Measurements from ENCODE around the gene LRP1B.

The LRP1B gene

DNA sequence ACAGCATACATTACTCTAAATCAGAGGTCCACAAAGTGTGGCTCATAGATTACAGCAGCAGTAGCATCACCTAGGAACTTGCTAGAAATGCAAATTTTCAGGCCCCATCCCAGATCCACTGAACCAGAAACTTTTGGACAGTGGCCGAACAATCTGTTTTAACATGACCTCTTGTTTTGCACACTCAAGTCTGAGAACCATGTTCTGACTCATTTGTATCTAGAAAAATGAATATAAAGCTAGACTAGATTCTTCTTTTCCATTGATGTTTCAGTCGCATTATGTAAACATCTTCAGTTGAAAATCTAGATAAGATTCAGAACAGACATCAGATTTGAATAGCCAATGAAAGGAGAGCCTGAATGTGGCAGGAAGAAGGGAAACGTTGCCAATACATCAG, 608.8 kb downstream of the LRP1B start:
- Histone ChIP-seq H3K56ac (ENCODE audit: low read length) (no peak overlapping the region), H2BK5ac (ENCODE audit: low read length) (no peak overlapping the region), H2AK5ac (ENCODE audit: low read length) (no peak overlapping the region), H3K36me3 (ENCODE audit: control insufficient read depth, insufficient read depth, low read length) (no peaks in the 10 kb centered on the region), H3K4me3 (ENCODE audit: low read length) (no peak overlapping the region), H3K23ac (ENCODE audit: low read length) (no peak overlapping the region), H4K5ac (ENCODE audit: low read length) (no peak overlapping the region), H3K79me1 (ENCODE audit: low read length) (no peaks in the 10 kb centered on the region), H3K9ac (ENCODE audit: low read length) (no peak overlapping the region), H2BK120ac (ENCODE audit: low read depth, low read length) (no peak overlapping the region), H4K8ac (ENCODE audit: low read depth, low read length) (no peak overlapping the region), H3K4me2 (ENCODE audit: low read length) (no peak overlapping the region), H3K27ac (ENCODE audit: low read depth, low read length) (no peak overlapping the region), H2BK15ac (replicated peaks; ENCODE audit: low read depth) (no peak overlapping the region), H3K18ac (ENCODE audit: low read length) (no peak overlapping the region), H3K79me2 (ENCODE audit: control insufficient read depth, insufficient read depth, low read length) (no peaks in the 10 kb centered on the region), H3K27me3 (ENCODE audit: insufficient read depth, low read length, poor library complexity) (no peaks in the 10 kb centered on the region), H3K4me1 (ENCODE audit: control insufficient read depth, low read depth, low read length) (no peaks in the 10 kb centered on the region), H3K4ac (ENCODE audit: low read depth, low read length) (no peak overlapping the region)
- no peak for DNase-seq
- no CpG with 5 or more reads among the region's 3 CpGs for WGBS (ENCODE audit: extremely low coverage, insufficient coverage, low lambda C conversion rate)

DNA sequence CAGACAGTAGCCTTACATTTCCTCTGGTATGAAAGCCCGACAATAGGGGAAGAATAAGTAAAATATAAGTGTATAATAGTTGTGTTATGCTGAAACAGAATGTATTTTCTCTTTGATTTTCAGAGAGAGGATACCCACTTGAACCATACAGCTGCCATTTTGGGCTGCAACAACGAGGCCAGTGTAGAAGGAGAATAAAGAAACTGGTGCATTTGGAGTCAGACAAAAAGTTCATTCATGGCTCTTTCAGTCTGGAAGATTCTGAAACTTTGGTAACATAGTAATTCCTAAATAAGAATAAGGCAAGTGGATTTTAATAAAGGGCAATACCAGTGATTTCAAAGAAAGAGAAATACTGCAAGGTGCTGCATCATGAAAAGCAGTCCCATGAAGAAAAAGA, 610.9 kb downstream of the LRP1B start:
- no peak overlapping the region for H3K18ac ChIP-seq (ENCODE audit: low read length)
- no peaks in the 10 kb centered on the region for H3K79me2 ChIP-seq (ENCODE audit: control insufficient read depth, insufficient read depth, low read length)
- no peak overlapping the region for H2BK5ac ChIP-seq (ENCODE audit: low read length)
- H4K8ac ChIP-seq (ENCODE audit: low read depth, low read length): no peak overlapping the region
- no peak overlapping the region for H3K4ac ChIP-seq (ENCODE audit: low read depth, low read length)
- WGBS (ENCODE audit: extremely low coverage, insufficient coverage, low lambda C conversion rate): no CpG with 5 or more reads among the region's 2 CpGs
- no peaks in the 10 kb centered on the region for H3K79me1 ChIP-seq (ENCODE audit: low read length)
- no peak overlapping the region for H3K9ac ChIP-seq (ENCODE audit: low read length)
- no peak for DNase-seq
- H3K27ac ChIP-seq (ENCODE audit: low read depth, low read length): no peak overlapping the region
- H3K4me2 ChIP-seq (ENCODE audit: low read length): no peak overlapping the region
- H3K56ac ChIP-seq (ENCODE audit: low read length): no peak overlapping the region
- no peak overlapping the region for H4K5ac ChIP-seq (ENCODE audit: low read length)
- H3K27me3 ChIP-seq (ENCODE audit: insufficient read depth, low read length, poor library complexity): no peaks in the 10 kb centered on the region
- H3K4me1 ChIP-seq (ENCODE audit: control insufficient read depth, low read depth, low read length): no peaks in the 10 kb centered on the region
- H3K36me3 ChIP-seq (ENCODE audit: control insufficient read depth, insufficient read depth, low read length): no peaks in the 10 kb centered on the region
- no peak overlapping the region for H2BK15ac ChIP-seq (replicated peaks; ENCODE audit: low read depth)
- no peak overlapping the region for H2BK120ac ChIP-seq (ENCODE audit: low read depth, low read length)
- H2AK5ac ChIP-seq (ENCODE audit: low read length): no peak overlapping the region
- no peak overlapping the region for H3K23ac ChIP-seq (ENCODE audit: low read length)
- H3K4me3 ChIP-seq (ENCODE audit: low read length): no peak overlapping the region

DNA sequence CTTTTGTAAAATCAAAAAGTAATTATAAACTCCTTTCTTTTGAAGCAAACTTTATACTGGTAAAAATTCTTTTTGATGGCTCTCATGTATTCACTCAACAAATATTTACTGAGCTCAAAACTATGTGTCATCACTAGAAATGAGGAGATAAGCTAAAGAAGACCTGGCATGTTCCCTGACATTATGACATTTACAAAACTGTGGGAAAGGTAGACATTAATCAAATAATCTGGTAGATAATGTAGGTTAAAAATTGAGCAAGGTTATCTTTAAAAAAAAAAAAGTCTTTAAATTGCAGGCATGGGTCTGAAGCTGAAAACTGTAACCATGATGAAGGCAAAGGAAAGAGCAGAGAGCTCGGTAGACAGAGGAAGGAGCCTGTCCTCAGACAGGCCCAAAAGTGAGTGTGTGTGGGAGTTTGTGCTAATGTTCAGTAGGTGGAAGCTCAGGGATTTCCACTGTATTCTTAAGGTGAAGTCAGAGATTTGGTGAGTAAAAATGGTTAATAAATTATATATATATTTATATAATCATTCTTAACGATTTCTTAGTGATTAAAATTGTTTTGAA, 612.9 kb downstream of the LRP1B start:
- H3K23ac ChIP-seq (ENCODE audit: low read length): no peak overlapping the region
- H3K56ac ChIP-seq (ENCODE audit: low read length): no peak overlapping the region
- H3K9ac ChIP-seq (ENCODE audit: low read length): no peak overlapping the region
- H3K18ac ChIP-seq (ENCODE audit: low read length): no peak overlapping the region
- WGBS (ENCODE audit: extremely low coverage, insufficient coverage, low lambda C conversion rate): no CpG with 5 or more reads among the region's 2 CpGs
- H2AK5ac ChIP-seq (ENCODE audit: low read length): no peak overlapping the region
- no peak overlapping the region for H4K5ac ChIP-seq (ENCODE audit: low read length)
- no peaks in the 10 kb centered on the region for H3K79me2 ChIP-seq (ENCODE audit: control insufficient read depth, insufficient read depth, low read length)
- no peak for DNase-seq
- H2BK120ac ChIP-seq (ENCODE audit: low read depth, low read length): no peak overlapping the region
- no peaks in the 10 kb centered on the region for H3K79me1 ChIP-seq (ENCODE audit: low read length)
- no peak overlapping the region for H2BK15ac ChIP-seq (replicated peaks; ENCODE audit: low read depth)
- H2BK5ac ChIP-seq (ENCODE audit: low read length): no peak overlapping the region
- no peaks in the 10 kb centered on the region for H3K4me1 ChIP-seq (ENCODE audit: control insufficient read depth, low read depth, low read length)
- no peaks in the 10 kb centered on the region for H3K36me3 ChIP-seq (ENCODE audit: control insufficient read depth, insufficient read depth, low read length)
- no peak overlapping the region for H3K4me3 ChIP-seq (ENCODE audit: low read length)
- no peak overlapping the region for H4K8ac ChIP-seq (ENCODE audit: low read depth, low read length)
- H3K4ac ChIP-seq (ENCODE audit: low read depth, low read length): no peak overlapping the region
- no peaks in the 10 kb centered on the region for H3K27me3 ChIP-seq (ENCODE audit: insufficient read depth, low read length, poor library complexity)
- no peak overlapping the region for H3K4me2 ChIP-seq (ENCODE audit: low read length)
- no peak overlapping the region for H3K27ac ChIP-seq (ENCODE audit: low read depth, low read length)

DNA sequence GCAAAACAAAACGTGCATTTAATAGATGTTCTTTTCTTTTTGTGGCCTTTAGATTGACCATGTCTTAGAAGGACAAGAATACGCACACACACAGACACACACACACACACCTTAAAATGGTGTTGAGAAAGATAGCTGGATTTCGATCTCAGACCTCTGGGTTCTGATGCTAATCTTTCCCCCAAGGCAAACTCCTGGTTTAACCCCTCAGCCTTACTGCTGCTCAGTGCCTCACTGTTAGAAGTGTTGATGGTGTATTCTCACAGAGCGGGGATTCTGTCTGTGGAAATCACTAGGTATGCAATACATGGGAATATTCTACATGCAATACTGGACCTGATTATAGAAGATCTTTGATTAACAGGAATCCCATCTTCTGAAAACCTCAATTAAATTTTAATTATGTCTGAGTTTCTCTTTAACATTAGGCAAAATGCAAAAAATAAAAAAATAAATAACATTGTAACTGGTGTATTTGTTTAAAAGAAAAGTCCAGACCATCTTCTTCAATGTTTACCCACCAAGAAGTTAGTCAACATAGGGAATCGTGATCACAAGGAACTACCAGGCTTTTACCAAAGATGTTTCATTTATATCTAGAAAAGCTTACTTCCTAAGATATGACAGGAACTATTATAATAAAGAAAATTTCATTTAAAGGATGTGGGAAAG, 613.5 kb downstream of the LRP1B start:
- no peaks in the 10 kb centered on the region for H3K79me1 ChIP-seq (ENCODE audit: low read length)
- H3K27me3 ChIP-seq (ENCODE audit: insufficient read depth, low read length, poor library complexity): no peaks in the 10 kb centered on the region
- WGBS (ENCODE audit: extremely low coverage, insufficient coverage, low lambda C conversion rate): no CpG with 5 or more reads among the region's 5 CpGs
- no peaks in the 10 kb centered on the region for H3K4me1 ChIP-seq (ENCODE audit: control insufficient read depth, low read depth, low read length)
- H2AK5ac ChIP-seq (ENCODE audit: low read length): no peak overlapping the region
- H3K4me2 ChIP-seq (ENCODE audit: low read length): no peak overlapping the region
- H3K56ac ChIP-seq (ENCODE audit: low read length): no peak overlapping the region
- no peak overlapping the region for H2BK15ac ChIP-seq (replicated peaks; ENCODE audit: low read depth)
- DNase-seq: no peak
- H3K18ac ChIP-seq (ENCODE audit: low read length): no peak overlapping the region
- H2BK5ac ChIP-seq (ENCODE audit: low read length): no peak overlapping the region
- no peak overlapping the region for H3K4ac ChIP-seq (ENCODE audit: low read depth, low read length)
- H3K27ac ChIP-seq (ENCODE audit: low read depth, low read length): no peak overlapping the region
- H3K36me3 ChIP-seq (ENCODE audit: control insufficient read depth, insufficient read depth, low read length): no peaks in the 10 kb centered on the region
- H4K8ac ChIP-seq (ENCODE audit: low read depth, low read length): no peak overlapping the region
- H3K4me3 ChIP-seq (ENCODE audit: low read length): no peak overlapping the region
- no peak overlapping the region for H2BK120ac ChIP-seq (ENCODE audit: low read depth, low read length)
- no peaks in the 10 kb centered on the region for H3K79me2 ChIP-seq (ENCODE audit: control insufficient read depth, insufficient read depth, low read length)
- no peak overlapping the region for H3K23ac ChIP-seq (ENCODE audit: low read length)
- H4K5ac ChIP-seq (ENCODE audit: low read length): no peak overlapping the region
- no peak overlapping the region for H3K9ac ChIP-seq (ENCODE audit: low read length)

DNA sequence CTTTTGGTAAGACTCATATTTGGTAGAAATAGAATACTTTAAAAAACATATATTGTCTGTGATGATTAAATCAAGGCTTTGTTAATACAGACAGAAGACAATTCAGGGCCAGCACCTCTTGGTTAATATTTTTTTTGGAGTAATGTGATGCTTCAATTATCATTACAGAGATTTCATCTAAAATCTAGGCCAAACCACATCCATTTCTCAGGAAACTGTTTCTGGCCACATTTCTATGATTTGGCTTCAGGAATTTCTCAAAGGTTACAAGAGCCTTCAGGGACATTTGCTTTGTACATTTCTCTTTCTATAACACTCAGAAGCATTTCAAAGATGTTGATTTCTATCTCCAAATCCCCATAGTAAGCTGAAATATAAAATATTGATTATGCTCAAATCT, 614.9 kb downstream of the LRP1B start:
- Histone ChIP-seq H3K4me1 (ENCODE audit: control insufficient read depth, low read depth, low read length) (no peaks in the 10 kb centered on the region), H4K8ac (ENCODE audit: low read depth, low read length) (no peak overlapping the region), H3K4ac (ENCODE audit: low read depth, low read length) (no peak overlapping the region), H3K18ac (ENCODE audit: low read length) (no peak overlapping the region), H2BK5ac (ENCODE audit: low read length) (no peak overlapping the region), H2AK5ac (ENCODE audit: low read length) (no peak overlapping the region), H3K4me3 (ENCODE audit: low read length) (no peak overlapping the region), H3K79me1 (ENCODE audit: low read length) (no peaks in the 10 kb centered on the region), H3K27me3 (ENCODE audit: insufficient read depth, low read length, poor library complexity) (no peaks in the 10 kb centered on the region), H3K56ac (ENCODE audit: low read length) (no peak overlapping the region), H4K5ac (ENCODE audit: low read length) (no peak overlapping the region), H3K4me2 (ENCODE audit: low read length) (no peak overlapping the region), H3K79me2 (ENCODE audit: control insufficient read depth, insufficient read depth, low read length) (no peaks in the 10 kb centered on the region), H2BK120ac (ENCODE audit: low read depth, low read length) (no peak overlapping the region), H3K36me3 (ENCODE audit: control insufficient read depth, insufficient read depth, low read length) (no peaks in the 10 kb centered on the region), H3K9ac (ENCODE audit: low read length) (no peak overlapping the region), H3K23ac (ENCODE audit: low read length) (no peak overlapping the region), H2BK15ac (replicated peaks; ENCODE audit: low read depth) (no peak overlapping the region), H3K27ac (ENCODE audit: low read depth, low read length) (no peak overlapping the region)
- DNase-seq: no peak

DNA sequence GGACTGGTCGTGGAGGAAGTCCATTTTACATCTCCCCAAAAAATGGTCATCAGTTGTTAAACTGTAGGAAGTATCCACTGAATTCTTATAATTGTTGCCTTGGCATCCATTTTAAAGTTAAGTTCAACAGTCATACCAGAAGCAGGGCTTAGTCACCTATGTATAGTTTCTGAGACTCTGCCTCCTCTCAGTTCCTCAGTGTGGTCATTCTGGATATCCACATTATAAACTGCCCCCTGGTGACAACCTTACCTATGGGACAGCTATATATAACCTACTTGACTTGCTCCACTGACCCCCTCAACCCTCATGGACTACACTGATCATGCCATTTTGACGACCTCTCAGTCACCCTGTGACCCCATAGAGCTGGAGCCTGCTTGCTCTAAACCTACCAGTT, 617.0 kb downstream of the LRP1B start:
- Histone ChIP-seq H2BK15ac (replicated peaks; ENCODE audit: low read depth) (no peak overlapping the region), H3K79me2 (ENCODE audit: control insufficient read depth, insufficient read depth, low read length) (no peaks in the 10 kb centered on the region), H3K27me3 (ENCODE audit: insufficient read depth, low read length, poor library complexity) (no peaks in the 10 kb centered on the region), H2BK120ac (ENCODE audit: low read depth, low read length) (no peak overlapping the region), H3K9ac (ENCODE audit: low read length) (no peak overlapping the region), H4K5ac (ENCODE audit: low read length) (no peak overlapping the region), H3K36me3 (ENCODE audit: control insufficient read depth, insufficient read depth, low read length) (no peaks in the 10 kb centered on the region), H3K79me1 (ENCODE audit: low read length) (no peaks in the 10 kb centered on the region), H3K18ac (ENCODE audit: low read length) (no peak overlapping the region), H3K4me2 (ENCODE audit: low read length) (no peak overlapping the region), H4K8ac (ENCODE audit: low read depth, low read length) (no peak overlapping the region), H3K27ac (ENCODE audit: low read depth, low read length) (no peak overlapping the region), H3K4ac (ENCODE audit: low read depth, low read length) (no peak overlapping the region), H3K56ac (ENCODE audit: low read length) (no peak overlapping the region), H3K4me1 (ENCODE audit: control insufficient read depth, low read depth, low read length) (no peaks in the 10 kb centered on the region), H3K23ac (ENCODE audit: low read length) (no peak overlapping the region), H2BK5ac (ENCODE audit: low read length) (no peak overlapping the region), H3K4me3 (ENCODE audit: low read length) (no peak overlapping the region), H2AK5ac (ENCODE audit: low read length) (no peak overlapping the region)
- WGBS (ENCODE audit: extremely low coverage, insufficient coverage, low lambda C conversion rate): no CpG with 5 or more reads among the region's 2 CpGs
- peak; percentile 3 for DNase-seq
